Measurements from ENCODE around the gene CDH4.

The CDH4 gene

DNA sequence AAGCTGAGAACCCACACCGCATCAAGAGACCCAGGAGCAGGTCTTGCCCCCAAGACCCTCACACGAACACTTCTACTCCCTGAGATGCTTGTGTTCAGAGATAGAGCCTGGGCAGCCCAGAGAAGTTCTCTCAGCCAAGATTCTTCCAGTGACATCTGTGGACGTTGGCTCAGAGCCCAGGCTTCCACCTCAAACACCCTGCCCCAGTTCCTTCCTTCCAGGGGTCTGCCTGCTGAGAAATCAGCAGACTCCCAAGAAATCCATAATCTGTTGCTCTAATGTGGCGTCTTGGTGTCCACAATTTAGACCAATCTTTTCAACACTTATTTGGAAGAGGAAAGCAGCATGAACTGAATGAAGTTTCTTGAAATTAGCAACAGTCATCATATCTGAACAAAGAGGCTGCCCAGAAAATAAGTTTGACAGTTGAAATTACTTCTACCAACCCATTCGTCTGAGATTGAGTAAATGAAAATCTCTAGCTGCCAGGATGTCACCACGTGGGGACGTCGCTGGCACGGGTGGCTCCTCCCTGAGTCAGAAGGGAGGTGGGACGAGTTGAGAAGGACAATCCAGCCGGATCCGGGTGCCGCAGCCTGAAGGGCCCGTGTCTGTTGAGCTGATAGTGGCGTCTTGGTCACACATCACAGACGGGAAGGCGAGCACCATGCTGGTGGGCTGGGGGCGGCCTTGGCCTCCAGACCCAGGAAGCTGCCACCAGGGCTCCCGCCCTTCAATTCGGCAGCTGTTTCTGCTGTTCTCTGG, 412.7 kb downstream of the CDH4 start:
- DNase-seq = no peak

DNA sequence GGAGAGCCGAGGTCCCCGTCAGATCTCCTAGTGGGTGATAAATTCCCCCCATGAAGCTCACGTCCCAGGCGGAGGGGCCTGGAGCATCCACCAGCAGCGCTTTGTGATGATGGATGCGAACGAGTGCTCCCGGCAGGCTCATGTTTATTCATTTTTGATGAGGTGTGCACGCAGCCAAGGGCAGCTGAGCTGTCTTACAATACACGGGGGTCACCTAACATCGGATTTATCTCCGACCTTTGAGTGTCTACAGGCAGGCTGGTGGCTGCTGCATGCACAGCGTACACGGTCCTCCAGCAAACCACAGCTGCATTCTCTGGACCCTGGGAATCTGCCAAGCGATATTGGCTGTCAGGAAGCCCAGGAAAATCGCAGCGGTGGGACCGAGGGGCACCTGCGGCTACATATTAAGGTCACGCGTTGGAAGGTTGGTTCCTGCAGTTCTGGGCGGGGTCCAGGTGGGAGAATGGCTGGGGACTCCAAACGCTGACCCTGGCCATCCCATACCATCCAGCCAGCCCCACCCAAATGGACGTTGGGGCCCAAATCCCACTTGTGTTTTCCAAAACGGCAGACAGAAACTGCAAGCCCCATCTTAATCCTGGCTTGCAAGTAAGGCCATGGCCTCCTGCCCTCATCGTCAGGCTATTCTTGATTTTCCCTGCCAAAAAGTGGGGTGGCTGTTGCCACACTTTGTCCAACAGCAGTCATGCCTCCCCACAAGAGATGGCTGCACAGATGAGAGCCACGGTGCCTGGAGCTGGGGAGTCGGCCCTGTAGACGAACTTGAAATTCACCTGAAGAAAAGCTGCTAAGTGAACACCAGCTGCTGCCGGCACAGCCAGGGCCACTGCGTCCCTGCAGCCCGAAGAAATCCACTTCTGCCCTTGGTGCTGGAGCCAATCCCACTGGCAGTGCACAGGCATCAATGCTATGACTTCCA, 413.7 kb downstream of the CDH4 start:
- DNase-seq = no peak

DNA sequence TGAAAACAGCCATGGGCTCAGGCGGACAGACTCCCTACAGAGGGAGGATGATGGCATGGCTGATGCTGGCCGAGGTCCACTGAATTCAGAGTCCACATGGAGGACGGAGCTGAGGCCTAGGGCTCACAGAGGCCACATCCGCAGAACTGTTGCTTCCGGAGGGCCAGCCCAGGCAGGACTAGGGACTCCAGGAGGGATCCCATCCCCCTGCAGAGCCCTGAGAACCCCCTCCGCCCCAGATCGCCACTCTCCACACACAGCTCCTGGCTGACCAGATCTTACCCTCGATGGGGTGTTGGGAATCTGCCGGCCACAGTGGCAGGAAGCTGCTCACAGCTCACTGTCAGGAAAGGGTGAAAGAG, 414.4 kb downstream of the CDH4 start:
- DNase-seq = no peak

DNA sequence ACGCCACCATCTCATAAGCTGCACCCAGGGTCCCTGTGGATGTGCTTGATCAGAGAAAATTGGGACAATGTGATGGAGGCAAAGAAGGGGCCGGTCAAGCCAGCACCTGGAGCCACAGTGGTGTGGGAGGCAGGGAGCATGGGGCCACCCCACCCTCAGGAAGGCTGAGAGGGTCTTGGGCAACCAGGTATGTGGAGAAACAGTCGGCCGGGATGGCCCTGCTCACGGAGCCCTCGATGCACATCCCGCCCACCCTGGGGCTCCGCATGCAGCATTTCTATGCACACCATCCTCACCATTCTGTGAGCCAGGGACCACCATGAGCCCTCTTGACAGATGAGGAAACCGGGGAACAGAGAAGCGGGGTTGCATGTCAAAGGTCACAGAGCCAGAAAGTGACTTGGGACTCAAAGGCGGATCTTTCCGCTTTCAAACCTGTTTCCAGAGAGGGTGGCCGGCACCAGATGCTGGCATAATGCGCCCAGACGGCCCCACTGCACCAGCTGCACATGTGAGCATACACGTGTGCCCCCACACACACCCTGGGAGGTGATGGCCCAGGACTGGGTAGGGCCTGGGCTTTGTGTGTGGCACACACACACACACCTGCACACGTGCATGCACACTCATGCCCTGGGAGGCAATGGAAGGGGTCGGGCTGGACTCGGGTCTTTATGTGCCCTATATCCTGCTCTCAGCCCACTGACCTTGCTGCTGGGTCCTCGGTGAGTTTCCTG, 415.2 kb downstream of the CDH4 start:
- no peak for DNase-seq

DNA sequence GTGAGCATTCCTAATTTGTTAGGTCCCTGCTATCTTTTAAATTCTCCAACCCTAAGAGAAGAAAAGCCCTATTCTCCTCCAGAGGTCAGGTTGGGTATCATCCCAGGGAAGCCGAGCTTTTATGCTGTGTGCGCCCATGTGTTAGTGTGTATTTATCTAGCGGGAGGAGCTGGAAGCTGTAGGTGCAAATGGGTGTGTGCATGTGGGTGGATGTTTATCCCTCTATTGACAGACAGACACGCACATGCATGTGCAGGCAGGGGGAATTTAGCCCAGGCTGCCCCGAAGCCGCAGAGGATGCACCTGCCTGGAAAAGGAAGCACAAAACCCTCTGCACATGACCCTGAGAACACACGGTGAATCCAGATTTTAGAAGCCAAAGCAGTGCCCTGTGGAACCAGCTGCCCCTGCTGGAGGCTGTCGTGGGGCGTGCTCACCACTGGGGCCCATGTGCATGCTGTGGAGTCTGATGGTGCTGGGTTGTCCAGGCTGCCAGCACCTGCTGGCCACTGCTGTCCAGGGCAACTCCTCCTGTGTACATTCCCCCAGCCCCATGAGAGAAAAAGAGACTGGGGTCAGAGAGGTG, 416.1 kb downstream of the CDH4 start:
- DNase-seq = no peak

DNA sequence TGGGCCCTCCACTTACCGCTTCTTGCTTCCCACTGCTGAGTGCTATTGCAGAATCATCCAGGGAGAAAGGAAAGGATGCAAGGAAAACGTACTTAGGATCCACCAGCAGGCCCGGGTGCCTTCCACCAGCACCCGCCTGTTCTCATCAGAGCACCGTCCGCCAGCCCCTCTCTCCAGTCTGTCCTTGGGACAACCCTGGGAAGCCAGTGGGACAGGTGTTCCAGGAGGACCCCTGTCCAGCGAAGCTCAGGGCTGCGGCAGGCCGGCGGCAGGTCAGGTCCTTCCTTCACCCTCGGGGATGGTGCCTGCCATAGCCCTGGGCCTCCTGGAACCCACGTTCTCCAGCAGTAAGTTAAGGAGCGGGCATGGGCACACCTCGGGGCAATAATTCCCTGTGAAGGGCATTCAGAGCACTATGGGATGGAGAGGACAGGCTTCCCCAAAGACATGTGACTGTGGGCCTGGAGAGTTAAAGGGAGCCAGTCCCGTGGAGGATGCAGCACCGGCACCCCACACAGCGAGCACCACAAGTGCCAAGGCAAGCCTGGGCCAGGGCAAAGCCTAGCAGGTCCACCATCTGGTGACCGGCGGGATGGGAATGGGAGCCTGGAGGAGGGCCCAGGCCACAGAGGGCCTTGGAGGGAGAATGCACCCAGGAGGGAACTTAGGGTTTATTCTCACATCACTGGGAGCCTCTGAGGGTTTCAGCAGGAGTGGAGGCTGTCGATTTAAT, 416.9 kb downstream of the CDH4 start:
- DNase-seq = no peak

DNA sequence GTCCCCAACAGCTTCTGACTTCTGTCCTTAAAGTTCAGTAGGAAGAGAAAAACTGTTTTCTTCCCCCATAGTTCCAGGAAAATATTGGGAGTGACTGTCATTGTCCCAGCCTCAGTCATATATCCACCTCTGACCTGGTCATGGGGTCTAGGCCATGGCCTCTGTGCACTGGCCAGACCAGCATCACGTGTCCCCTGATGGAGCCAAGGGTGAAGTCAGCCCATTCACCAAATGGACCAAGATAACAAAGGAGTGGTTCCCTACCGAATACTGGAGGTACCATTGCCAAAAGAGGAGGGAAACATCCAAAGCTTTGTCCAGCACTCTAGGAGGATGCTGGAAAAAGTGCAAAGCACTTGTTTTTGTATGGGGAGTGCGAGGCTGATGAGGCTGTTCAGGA, 418.2 kb downstream of the CDH4 start:
- no peak for DNase-seq

DNA sequence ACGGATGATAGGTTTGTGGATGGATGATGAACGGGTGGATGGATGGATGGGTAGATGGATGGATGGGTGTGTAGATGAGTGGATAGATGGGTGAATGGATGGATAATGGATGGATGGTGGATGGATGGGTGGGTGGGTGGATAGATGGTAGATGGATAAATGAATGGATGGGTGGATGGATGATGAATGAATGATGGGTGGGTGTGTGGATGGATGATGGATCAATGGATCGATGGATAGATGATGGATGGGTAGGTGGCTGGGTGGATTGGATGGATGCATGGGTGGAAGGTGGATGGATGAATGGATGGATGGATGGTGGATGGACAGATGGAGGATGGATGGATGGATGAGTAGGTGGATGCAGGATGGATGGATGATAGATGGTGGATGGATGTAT, 419.5 kb downstream of the CDH4 start:
- no peak for DNase-seq

DNA sequence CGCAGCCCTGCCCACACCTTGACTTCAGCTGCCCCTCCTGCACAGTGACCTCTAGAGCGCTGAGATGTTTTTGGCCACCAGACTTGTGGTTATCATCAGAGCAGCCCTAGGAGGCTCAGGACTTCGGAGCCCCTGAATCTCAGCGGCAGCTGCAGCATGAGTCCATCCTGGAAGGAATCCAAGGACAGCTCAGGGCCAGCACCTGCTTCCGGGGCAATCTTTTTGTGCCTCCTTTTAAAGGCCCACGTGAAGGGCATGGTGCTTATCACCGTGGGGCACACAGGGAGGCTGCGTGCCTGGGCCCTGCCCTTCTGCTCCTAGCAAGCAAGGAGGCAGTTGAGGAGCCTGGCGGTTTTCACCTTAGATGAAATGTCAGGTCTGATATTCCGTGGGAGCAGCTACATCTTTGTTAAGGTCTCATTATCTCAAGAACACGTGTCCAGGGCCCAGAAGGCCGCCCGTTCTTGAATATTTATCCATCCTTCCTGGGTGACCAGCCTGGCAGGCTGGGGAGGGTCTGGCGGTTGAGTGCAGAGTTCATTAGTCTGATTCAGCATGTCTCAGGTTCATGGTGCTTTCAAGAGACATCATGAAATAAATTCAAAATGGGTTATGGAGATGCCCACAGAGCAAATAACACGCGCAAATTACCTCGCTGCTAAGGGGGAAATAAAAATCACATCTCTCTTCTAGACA, 421.2 kb downstream of the CDH4 start:
- DNase-seq = no peak

DNA sequence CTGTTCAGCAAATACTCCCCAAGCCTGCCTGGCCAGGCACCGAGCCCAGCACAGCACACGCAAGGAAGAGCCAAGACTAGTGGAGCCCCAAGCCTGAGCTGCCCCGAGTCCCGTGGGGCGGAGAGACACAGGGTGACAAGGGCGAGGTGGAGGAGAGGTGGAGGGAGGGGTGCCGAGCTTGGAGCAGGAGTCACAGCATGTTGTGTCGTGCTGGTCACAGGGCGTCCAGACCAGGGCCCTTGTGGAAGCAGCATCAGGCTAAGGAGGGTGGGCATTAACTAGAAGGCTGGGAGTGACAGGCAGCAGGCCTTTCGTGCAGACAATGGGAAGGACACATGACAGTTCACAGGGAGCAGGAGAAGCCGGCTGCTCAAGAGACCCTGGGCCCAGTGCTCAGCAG, 422.1 kb downstream of the CDH4 start:
- no peak for DNase-seq

DNA sequence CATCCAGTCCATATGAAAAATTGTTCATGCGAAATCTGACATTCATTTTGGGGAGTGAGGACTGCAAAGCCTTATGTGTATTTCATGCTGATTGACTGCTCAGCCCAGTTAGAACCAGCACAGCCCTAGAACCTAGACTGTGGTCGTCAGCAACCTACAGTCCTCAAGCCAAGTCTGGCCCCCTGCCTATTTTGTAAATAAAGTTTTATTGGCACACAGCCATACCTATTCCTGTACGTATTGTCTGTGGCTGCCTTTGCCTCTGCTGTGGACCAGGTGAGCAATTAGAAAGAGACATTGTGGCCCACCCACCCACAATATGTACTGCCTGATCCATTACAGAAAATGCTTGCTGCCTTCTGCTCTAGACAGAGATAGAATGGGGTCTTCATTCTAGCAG, 422.6 kb downstream of the CDH4 start:
- no peak for DNase-seq

DNA sequence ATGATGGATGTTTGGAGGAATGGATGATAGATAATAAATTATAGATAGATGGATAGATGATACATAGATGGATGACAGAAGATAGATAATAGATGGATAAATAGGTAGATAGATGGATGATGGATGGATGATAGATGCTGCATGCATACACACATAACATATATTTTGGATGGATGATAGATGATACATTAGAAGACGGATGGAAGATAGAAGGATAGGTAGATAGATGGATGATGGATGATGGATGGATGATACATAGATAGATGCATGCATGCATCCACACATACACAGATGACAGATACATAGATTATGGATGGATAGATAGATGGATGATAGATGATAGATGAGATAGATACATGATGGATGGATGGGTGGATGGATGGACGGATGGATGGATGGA, 425.9 kb downstream of the CDH4 start:
- no peak for DNase-seq

DNA sequence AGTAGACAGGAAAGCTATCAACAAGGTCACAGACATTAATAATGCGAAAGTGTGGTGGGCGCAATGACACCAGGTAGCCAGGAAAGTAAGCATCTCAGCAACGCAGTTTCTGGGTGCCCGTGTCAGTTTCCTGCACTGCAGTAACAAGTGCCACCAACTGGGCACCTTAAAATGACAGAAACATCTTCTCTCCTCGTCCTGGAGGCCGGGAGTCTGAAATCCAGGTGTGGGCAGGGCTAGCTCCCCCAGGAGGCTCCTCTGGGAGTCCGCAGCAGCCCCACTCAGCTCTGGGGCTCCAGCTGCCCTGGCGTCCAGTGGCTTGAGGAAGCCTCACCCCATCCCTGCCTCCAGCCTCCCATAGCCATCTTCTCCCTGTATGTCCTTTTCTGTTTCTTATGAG, 426.4 kb downstream of the CDH4 start:
- no peak for DNase-seq

DNA sequence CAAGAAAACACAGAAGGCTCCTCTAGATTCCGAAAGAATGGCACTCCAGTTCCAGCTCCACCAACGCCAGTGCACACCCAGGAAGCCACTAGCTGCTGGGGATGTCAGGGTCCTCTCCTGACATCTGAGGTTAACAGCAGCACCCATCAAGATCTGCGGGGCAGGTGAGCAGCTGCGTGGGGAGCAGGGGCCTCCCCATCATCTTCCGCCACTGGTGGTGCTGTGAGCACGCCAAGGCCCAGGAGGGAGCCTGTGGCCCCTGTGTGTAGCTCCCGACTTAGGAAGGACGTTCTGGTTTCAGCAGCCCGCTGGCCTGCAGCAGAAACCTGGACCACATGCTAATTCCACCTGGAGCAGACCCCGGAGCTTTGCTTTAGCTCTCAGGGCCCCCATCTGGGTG, 427.4 kb downstream of the CDH4 start:
- DNase-seq = no peak

DNA sequence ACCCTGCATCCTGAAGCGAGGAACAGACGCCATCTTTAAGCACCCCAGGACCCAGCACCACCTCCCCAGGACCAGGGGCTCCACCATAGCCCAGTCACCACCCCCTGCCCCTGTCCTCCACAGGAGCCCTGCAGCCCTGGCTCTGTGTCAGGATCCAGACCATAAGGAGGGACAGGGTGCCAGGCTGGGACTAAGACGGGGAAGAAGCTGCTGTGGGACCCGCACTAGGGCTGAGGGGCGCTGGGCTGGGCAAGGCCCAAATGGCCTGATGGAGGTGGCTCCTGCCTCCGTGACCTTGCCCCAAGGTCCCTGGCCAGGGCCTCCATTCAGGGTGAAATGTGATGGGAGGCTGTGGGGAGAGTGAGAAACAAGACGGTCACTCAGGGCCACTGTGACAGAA, 428.0 kb downstream of the CDH4 start:
- no peak for DNase-seq

DNA sequence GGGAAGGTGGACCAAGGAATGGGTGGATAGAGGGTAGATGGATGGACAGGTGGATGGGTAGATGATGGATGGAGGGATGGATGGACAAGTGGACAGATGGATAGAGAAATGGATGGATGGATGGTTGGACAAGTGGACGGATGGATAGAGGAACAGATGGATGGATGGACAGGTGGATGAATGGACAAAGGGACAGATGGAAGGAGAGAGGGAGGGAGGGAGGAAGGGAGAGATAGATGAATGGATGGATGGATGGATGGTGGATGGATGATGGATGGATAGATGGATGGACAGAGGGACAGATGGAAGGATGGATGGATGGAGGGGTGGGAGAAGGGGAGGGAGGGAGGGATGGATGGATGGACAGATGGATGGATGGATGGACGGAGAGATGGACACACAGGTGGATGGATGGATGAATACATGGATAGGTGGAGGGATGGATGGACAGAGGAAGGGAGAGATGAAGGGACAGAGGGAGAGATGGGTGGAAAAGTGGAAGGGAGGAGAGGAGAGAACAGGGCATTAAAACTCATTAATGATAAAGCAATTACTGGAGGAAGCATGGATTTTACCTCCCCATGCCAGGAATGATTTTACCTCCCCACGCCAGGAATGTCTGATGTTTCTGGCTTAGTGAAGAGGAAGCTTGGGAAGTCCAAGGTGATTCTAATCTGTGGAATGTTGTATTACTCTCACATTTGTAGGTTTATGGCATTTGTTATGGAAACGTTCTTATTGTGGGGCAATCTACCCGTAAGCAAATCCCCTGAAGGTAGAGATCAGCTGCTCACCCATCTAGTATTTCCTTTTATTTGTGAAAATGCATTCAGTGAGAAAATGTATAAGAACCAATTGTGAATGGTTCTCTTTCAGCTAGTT, 430.3 kb downstream of the CDH4 start:
- no peak for DNase-seq

DNA sequence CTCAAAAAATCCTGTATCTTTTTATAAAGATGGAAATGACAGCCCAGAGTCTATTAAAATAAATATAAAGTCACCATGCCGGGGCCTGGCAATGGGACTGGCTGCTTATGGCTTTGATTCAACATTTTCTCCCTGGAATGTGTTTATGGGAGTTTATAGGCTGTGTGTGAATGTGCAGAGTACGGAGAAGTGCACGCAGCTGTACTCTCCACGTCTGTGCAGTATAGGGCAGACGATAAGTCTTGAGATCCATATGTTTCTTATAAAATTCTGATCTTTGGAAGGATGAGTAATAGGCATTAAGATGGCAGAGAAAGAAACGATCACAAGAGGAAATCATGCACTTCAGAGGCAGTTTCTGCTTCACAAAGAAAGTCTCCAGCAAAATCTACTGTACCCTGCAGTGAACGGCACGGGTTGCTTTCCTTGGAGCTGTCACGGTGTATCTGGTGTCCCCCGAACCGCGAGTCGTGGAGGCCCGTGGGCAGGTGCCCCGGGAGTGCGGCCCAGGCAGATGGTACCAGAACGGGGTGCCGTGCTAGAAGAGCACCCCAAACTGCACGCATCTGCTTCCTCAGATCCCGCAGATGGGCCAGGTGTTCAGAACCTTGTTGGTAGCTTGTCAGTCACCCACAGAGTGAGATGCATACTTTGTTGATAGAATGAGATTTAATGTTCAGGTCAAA, 431.1 kb downstream of the CDH4 start:
- no peak for DNase-seq

DNA sequence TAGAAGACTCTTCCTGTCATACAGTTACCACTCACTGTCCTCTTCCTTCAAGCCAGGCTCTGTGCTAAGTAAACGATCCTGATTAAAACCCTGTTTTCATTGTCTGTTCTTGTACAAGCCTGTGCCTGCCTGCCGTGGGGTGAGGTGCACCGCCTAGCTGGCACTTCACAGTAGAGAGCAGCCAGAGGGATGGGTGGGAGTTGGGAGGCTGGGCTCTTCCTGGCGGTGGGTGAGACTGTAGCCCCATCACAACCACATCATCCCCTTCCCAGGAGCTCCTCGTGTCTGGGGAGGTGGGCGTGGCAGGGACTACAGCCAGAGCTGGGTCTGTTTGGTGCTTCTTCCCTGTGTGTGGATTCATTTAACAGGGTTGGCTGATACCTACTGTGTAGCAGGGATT, 431.7 kb downstream of the CDH4 start:
- DNase-seq = no peak

DNA sequence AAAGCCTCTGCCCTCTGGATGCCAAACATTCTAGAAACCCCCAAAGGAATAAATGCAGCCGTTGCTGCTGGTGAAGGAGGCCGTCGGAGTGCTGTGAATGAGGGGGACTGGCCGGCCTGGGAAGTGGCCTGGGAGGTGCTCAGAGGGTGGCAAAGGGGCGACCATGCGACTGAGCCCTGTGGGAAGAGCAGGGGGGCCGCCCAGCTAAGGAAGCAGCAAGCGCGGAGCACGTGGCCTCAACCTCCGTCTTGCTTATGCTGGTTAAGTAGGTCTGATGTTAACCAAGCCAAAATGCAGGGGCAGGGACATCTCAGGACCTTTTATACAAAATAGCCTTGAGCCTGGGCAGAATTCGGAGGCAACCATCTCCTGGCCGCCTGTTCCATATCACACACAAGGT, 432.1 kb downstream of the CDH4 start:
- no peak for DNase-seq

DNA sequence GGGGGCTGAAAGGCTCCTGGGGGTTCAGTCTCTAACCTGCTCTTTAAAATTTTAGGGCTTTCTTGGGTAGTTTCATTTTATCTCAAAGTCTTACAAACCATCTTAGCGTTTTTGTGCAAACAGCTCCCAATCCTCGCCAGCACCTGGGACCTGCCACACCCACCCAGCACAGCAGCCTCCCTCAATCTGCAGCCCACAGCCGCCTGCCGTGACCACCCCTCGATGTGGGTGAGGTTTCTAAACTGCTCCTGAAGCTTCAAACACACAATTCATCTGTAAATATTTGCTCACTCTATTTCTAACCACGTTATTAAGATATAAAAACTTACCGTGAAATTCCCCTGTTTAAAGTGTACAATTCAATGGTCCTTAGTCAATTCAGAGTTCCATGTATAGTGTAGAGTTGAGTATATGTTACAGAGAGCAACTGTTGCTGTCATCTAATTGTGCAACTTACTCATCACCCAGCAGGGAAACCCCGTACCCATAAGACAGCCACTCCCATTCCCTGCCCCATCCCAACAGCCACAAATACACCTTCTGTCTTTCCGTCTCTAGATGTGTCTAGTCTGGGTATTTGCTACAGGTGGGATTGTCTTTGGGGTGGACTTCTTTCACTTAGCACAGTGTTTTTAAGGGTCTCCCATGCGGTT, 432.6 kb downstream of the CDH4 start:
- DNase-seq = no peak

Data from activated CD8-positive, alpha-beta memory T cell treated with anti-CD3 and anti-CD28 coated beads for 24 hours (primary cell).